GM13977 (cell line): Measurements from ENCODE around the gene SLC16A10.
A peak's percentile ranks its signal among the peaks of the same experiment; 100 is the strongest.

Experiments
- DNase-seq: peaks from one replicate; pipeline ENCODE4 v3.0.0; 2012; ENCODE audit warnings: low spot score
- CTCF ChIP-seq: IDR thresholded peaks from 2 replicates; pipeline ENCODE4 v1.5.1; 2012; ENCODE audit warnings: mild to moderate bottlenecking, control low read depth; ENCODE audit not compliant: insufficient read depth; ENCODE audit errors: extremely low read depth, missing control alignments
- in situ Hi-C: fragments of 300-500 bp; cut with MboI; formaldehyde crosslinking; loops from one replicate; pipeline ENCODE4 v1.12.0; 2022; ENCODE audit warnings: low sequenced_read_pairs, low pct_unique_long_range_greater_than_20kb, mixed read lengths, inconsistent platforms; ENCODE audit not compliant: unreplicated experiment

The SLC16A10 gene

GRCh38 chr6:111157412-111157811 lies 70.1 kb downstream of the SLC16A10 start:
- no peak for TF ChIP-seq CTCF
- in situ Hi-C loops = no loop called here
- DNase-seq = no peak

GRCh38 chr6:111159633-111160032 lies 72.3 kb downstream of the SLC16A10 start:
- no peak for TF ChIP-seq CTCF
- DNase-seq = no peak
- in situ Hi-C loops = no loop called here

GRCh38 chr6:111161650-111162049 lies 74.3 kb downstream of the SLC16A10 start:
- TF ChIP-seq CTCF = no peak
- DNase-seq = no peak
- in situ Hi-C loops = no loop called here

GRCh38 chr6:111162504-111162903 lies 75.2 kb downstream of the SLC16A10 start:
- in situ Hi-C loops = no loop called here
- DNase-seq = no peak
- no peak for TF ChIP-seq CTCF

GRCh38 chr6:111171577-111172400 lies 84.5 kb downstream of the SLC16A10 start:
- peak; percentile 31 for DNase-seq
- in situ Hi-C loops = no loop called here
- TF ChIP-seq CTCF = no peak

- no peak for TF ChIP-seq CTCF
- in situ Hi-C loops = no loop called here
- DNase-seq = no peak
Observed at GRCh38 chr6:111172563-111172962, 85.3 kb downstream of the SLC16A10 start.

- in situ Hi-C loops = no loop called here
- TF ChIP-seq CTCF = no peak
- DNase-seq = no peak
Observed at GRCh38 chr6:111173341-111173740, 86.0 kb downstream of the SLC16A10 start.
